Liver (tissue), 3 donors: ENCODE results near the gene DCDC2B.

Experiments
- GABPA ChIP-seq, 2 donors: IDR thresholded peaks in 1 of 2; conservative IDR thresholded peaks in 1 of 2; 2 replicates each; pipeline ENCODE4 v1.6.1; 2016; ENCODE audit warnings: antibody characterized with exemption in 2 of 2, mild to moderate bottlenecking in 1 of 2, moderate library complexity in 1 of 2
- HNF4A ChIP-seq, 2 donors: conservative IDR thresholded peaks; 2 replicates each; pipeline ENCODE4 v1.6.1; 2016; ENCODE audit warnings: antibody characterized with exemption in 2 of 2, mild to moderate bottlenecking in 2 of 2
- HNF4G ChIP-seq: IDR thresholded peaks from 2 replicates; pipeline ENCODE4 v1.6.1; 2016; ENCODE audit warnings: antibody characterized with exemption
- JUND ChIP-seq, 2 donors: IDR thresholded peaks; 2 replicates each; pipeline ENCODE4 v1.6.1; 2016; ENCODE audit warnings: antibody characterized with exemption in 2 of 2
- NR2F2 ChIP-seq: IDR thresholded peaks from 2 replicates; pipeline ENCODE4 v1.6.1; 2016; ENCODE audit warnings: antibody characterized with exemption
- RAD21 ChIP-seq, 2 donors: IDR thresholded peaks; 2 replicates each; pipeline ENCODE4 v1.6.1; 2016; ENCODE audit warnings: antibody characterized with exemption in 2 of 2, mild to moderate bottlenecking in 2 of 2
- RXRA ChIP-seq, 2 donors: IDR thresholded peaks; 2 replicates each; pipeline ENCODE4 v1.6.1; 2017 to 2018; ENCODE audit warnings: antibody characterized with exemption in 2 of 2, mild to moderate bottlenecking in 1 of 2
- SP1 ChIP-seq: IDR thresholded peaks from 2 replicates; pipeline ENCODE4 v1.6.1; 2018; ENCODE audit warnings: antibody characterized with exemption, mild to moderate bottlenecking
- TAF1 ChIP-seq: conservative IDR thresholded peaks from 2 replicates; pipeline ENCODE4 v1.6.1; 2016; ENCODE audit warnings: antibody characterized with exemption, mild to moderate bottlenecking
- YY1 ChIP-seq: IDR thresholded peaks from 2 replicates; pipeline ENCODE4 v1.6.1; 2016; ENCODE audit warnings: antibody characterized with exemption, mild to moderate bottlenecking
- TF ChIP-seq, protein P1 (sequence below): fragments of 150-350 bp; IDR thresholded peaks from 2 replicates; pipeline ENCODE4 v1.5.1; 2017; ENCODE audit warnings: improper control_type of control experiment, low read depth, low read length; ENCODE audit not compliant: missing input control
- TF ChIP-seq, protein P2 (sequence below): IDR thresholded peaks from 2 replicates; pipeline ENCODE4 v1.6.1; 2016; ENCODE audit warnings: antibody characterized with exemption
- TF ChIP-seq, protein P3 (sequence below): IDR thresholded peaks from 2 replicates; pipeline ENCODE4 v1.6.1; 2016; ENCODE audit warnings: antibody characterized with exemption
- TF ChIP-seq, protein P4 (sequence below): IDR thresholded peaks from 2 replicates; pipeline ENCODE4 v1.6.1; 2016; ENCODE audit warnings: antibody characterized with exemption, mild to moderate bottlenecking
- donor health status: healthy.
- donor health status: healthy.

DNA sequence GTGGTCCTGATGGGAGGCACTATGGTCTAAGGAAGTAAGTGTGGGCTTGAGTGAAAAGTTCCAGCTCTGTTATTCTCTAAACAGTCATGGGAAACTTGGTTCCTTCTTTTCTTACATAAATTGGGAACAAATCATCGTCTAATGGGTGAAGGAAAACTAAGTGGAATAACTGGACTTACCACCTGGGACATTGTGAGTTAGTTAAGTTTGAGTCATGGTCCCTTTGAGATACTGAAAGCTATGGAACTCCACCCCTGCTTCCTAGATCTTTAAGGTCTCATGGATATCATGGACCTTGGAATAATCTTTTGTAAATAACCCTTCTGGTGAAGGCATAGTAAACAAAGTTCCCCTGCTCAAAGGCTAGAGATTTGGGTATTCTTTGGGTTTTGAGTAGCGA, 45.5 kb upstream of the DCDC2B start:
- TF ChIP-seq, protein P1, sequence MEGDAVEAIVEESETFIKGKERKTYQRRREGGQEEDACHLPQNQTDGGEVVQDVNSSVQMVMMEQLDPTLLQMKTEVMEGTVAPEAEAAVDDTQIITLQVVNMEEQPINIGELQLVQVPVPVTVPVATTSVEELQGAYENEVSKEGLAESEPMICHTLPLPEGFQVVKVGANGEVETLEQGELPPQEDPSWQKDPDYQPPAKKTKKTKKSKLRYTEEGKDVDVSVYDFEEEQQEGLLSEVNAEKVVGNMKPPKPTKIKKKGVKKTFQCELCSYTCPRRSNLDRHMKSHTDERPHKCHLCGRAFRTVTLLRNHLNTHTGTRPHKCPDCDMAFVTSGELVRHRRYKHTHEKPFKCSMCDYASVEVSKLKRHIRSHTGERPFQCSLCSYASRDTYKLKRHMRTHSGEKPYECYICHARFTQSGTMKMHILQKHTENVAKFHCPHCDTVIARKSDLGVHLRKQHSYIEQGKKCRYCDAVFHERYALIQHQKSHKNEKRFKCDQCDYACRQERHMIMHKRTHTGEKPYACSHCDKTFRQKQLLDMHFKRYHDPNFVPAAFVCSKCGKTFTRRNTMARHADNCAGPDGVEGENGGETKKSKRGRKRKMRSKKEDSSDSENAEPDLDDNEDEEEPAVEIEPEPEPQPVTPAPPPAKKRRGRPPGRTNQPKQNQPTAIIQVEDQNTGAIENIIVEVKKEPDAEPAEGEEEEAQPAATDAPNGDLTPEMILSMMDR, result no peak
- TF ChIP-seq, protein P2, sequence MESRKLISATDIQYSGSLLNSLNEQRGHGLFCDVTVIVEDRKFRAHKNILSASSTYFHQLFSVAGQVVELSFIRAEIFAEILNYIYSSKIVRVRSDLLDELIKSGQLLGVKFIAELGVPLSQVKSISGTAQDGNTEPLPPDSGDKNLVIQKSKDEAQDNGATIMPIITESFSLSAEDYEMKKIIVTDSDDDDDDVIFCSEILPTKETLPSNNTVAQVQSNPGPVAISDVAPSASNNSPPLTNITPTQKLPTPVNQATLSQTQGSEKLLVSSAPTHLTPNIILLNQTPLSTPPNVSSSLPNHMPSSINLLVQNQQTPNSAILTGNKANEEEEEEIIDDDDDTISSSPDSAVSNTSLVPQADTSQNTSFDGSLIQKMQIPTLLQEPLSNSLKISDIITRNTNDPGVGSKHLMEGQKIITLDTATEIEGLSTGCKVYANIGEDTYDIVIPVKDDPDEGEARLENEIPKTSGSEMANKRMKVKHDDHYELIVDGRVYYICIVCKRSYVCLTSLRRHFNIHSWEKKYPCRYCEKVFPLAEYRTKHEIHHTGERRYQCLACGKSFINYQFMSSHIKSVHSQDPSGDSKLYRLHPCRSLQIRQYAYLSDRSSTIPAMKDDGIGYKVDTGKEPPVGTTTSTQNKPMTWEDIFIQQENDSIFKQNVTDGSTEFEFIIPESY, result no peak
- TF ChIP-seq GABPA (IDR thresholded peaks at IDR 0.05 in 1 of 2, conservative IDR thresholded peaks at IDR 0.05 in 1 of 2) (no peak), JUND (IDR thresholded peaks at IDR 0.05) (no peak), RAD21 (IDR thresholded peaks at IDR 0.05) (no peak), HNF4G (no peak), HNF4A (conservative IDR thresholded peaks at IDR 0.05) (no peak), RXRA (IDR thresholded peaks at IDR 0.05) (no peak), SP1 (no peak), TAF1 (no peak), YY1 (no peak), NR2F2 (no peak)
- TF ChIP-seq, protein P3, sequence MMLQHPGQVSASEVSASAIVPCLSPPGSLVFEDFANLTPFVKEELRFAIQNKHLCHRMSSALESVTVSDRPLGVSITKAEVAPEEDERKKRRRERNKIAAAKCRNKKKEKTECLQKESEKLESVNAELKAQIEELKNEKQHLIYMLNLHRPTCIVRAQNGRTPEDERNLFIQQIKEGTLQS, result no peak
- TF ChIP-seq, protein P4, sequence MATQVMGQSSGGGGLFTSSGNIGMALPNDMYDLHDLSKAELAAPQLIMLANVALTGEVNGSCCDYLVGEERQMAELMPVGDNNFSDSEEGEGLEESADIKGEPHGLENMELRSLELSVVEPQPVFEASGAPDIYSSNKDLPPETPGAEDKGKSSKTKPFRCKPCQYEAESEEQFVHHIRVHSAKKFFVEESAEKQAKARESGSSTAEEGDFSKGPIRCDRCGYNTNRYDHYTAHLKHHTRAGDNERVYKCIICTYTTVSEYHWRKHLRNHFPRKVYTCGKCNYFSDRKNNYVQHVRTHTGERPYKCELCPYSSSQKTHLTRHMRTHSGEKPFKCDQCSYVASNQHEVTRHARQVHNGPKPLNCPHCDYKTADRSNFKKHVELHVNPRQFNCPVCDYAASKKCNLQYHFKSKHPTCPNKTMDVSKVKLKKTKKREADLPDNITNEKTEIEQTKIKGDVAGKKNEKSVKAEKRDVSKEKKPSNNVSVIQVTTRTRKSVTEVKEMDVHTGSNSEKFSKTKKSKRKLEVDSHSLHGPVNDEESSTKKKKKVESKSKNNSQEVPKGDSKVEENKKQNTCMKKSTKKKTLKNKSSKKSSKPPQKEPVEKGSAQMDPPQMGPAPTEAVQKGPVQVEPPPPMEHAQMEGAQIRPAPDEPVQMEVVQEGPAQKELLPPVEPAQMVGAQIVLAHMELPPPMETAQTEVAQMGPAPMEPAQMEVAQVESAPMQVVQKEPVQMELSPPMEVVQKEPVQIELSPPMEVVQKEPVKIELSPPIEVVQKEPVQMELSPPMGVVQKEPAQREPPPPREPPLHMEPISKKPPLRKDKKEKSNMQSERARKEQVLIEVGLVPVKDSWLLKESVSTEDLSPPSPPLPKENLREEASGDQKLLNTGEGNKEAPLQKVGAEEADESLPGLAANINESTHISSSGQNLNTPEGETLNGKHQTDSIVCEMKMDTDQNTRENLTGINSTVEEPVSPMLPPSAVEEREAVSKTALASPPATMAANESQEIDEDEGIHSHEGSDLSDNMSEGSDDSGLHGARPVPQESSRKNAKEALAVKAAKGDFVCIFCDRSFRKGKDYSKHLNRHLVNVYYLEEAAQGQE, result no peak
